K562 (cell line): ENCODE data around the gene TSSK2. TPM values are rescaled to one million over a fixed set of nuclear protein-coding genes. Genes with fewer than 3 reads are reported as not detected.

Experiments used
- CXXC5 ChIP-seq: fragments of 250-450 bp; sonication (Bioruptor Pico); IDR thresholded peaks from 2 replicates; pipeline ENCODE4 v1.8.0; 2022; ENCODE audit warnings: inconsistent platforms, mild to moderate bottlenecking, moderate library complexity
- GTF2F1 ChIP-seq: IDR thresholded peaks from 2 replicates; pipeline ENCODE4 v1.6.1; 2011; ENCODE audit warnings: low read depth, low read length, improper control_type of control experiment
- HDAC6 ChIP-seq: IDR thresholded peaks from 2 replicates; pipeline ENCODE4 v1.6.1; 2012; ENCODE audit warnings: low read depth, mild to moderate bottlenecking, control low read depth, inconsistent platforms, low read length, moderate library complexity
- HNRNPUL1 ChIP-seq: fragments of 200-400 bp; formaldehyde crosslinking; IDR thresholded peaks from 2 replicates; pipeline ENCODE4 v1.6.1; 2017; ENCODE audit warnings: low read length
- HOXB6 ChIP-seq: fragments of 250-450 bp; sonication (Bioruptor Pico); IDR thresholded peaks from 2 replicates; pipeline ENCODE4 v1.5.1; 2022; ENCODE audit warnings: mild to moderate bottlenecking, borderline replicate concordance
- KLF1 ChIP-seq: fragments of 450-650 bp; IDR thresholded peaks from 2 replicates; pipeline ENCODE4 v1.6.1; 2016; ENCODE audit warnings: missing genetic modification characterization, missing compliant biosample characterization
- NFIC ChIP-seq: fragments of 450-650 bp; IDR thresholded peaks from 2 replicates; pipeline ENCODE4 v1.6.1; 2017; ENCODE audit warnings: mild to moderate bottlenecking, inconsistent platforms
- PML ChIP-seq: IDR thresholded peaks from 2 replicates; pipeline ENCODE4 v1.6.1; 2012; ENCODE audit warnings: low read length, inconsistent platforms
- TAF1 ChIP-seq: IDR thresholded peaks from 2 replicates; pipeline ENCODE4 v1.6.1; 2011; ENCODE audit warnings: mild to moderate bottlenecking, low read length, moderate library complexity; ENCODE audit not compliant: insufficient read depth, control insufficient read depth, severe bottlenecking; ENCODE audit errors: extremely low read depth
- TAL1 ChIP-seq: fragments of 450-650 bp; IDR thresholded peaks from 2 replicates; pipeline ENCODE4 v1.6.1; 2016; ENCODE audit warnings: mild to moderate bottlenecking
- ZNF41 ChIP-seq: fragments of 250-450 bp; sonication (Bioruptor Pico); conservative IDR thresholded peaks from 2 replicates; pipeline ENCODE4 v1.4.0; 2020; ENCODE audit warnings: mild to moderate bottlenecking
- ZNF431 ChIP-seq: sonication (generic); formaldehyde crosslinking; IDR thresholded peaks from 2 replicates; pipeline ENCODE4 v1.8.0; 2022; ENCODE audit warnings: mild to moderate bottlenecking, missing genetic modification reagents
- polyA plus RNA-seq, 8 experiments: library from polyadenylated mRNA; depleted of rRNA in 4 of 8; stranded (reverse) in 5 of 8; unstranded in 3 of 8; fragments of >200 nt; fragmentation: Nextera tagmentation in 2 of 8; fragmentation: Illumina TruSeq in 1 of 8; extraction: Ambion mirVana in 2 of 8; extraction: Trizol in 1 of 8; gene quantifications; 2 replicates each; pipeline versions ENCODE4 v1.2.1 to v1.2.3, GENCODE V29; 2011 to 2014; ENCODE audit warnings: inconsistent platforms in 1 of 8, missing spikeins in 1 of 8
- total RNA-seq, 7 experiments: library from RNA; depleted of rRNA in 6 of 7; stranded (reverse); fragments of >200 nt in 6 of 7; fragmentation: Illumina TruSeq in 2 of 7; extraction: Trizol in 2 of 7; gene quantifications; 2 replicates each; pipeline versions ENCODE4 v1.2.1 to v1.2.3, GENCODE V29; 2011 to 2021; ENCODE audit warnings: low replicate concordance in 1 of 7
- TF ChIP-seq, protein P1 (sequence below): fragments of 450-650 bp; IDR thresholded peaks from 2 replicates; pipeline ENCODE4 v1.6.1; 2016; ENCODE audit warnings: mild to moderate bottlenecking, moderate library complexity
- TF ChIP-seq, protein P2 (sequence below): sonication (generic); formaldehyde crosslinking; IDR thresholded peaks from 2 replicates; pipeline ENCODE4 v1.8.0; 2022; ENCODE audit warnings: mild to moderate bottlenecking, missing genetic modification reagents, borderline replicate concordance
- TF ChIP-seq, protein P3 (sequence below): sonication (generic); formaldehyde crosslinking; IDR thresholded peaks from 2 replicates; pipeline ENCODE4 v1.9.0; 2022; ENCODE audit warnings: mild to moderate bottlenecking, missing genetic modification reagents

The TSSK2 gene
- total and polyA plus RNA-seq, 9 of the 15 experiments (the other 6 are each of a cell fraction or from before 2014, with no cell fraction given), result 0.04 TPM; not detected in 8

DNA sequence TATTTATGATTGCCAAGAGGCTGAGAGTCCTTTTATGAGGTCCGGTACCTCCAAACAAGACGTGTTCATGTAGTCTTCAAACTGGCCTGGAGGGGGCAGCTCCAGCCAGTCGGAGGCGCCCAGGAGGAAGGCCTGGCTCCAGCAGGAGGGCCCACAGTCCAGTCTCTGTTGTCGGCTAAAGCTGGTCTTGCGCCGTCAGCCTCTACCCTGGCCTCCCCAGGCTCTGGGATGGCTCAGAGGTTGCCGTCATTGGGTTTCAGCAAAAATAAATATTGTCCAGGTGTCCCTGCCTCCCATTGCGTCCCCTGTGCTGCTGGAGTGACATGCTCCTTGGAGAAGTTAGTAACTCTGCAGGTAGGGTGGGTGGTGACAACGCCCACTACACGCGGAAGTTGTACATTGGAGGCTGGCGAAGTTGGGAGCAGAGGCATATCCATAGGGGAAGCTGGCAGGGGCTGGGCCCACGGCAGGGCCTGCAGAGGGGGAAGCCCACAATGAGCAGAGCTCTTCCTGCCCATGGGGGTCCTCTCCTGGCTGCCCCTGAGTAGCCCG lies 48.5 kb downstream of the TSSK2 start (continued):
- TF ChIP-seq, protein P1, sequence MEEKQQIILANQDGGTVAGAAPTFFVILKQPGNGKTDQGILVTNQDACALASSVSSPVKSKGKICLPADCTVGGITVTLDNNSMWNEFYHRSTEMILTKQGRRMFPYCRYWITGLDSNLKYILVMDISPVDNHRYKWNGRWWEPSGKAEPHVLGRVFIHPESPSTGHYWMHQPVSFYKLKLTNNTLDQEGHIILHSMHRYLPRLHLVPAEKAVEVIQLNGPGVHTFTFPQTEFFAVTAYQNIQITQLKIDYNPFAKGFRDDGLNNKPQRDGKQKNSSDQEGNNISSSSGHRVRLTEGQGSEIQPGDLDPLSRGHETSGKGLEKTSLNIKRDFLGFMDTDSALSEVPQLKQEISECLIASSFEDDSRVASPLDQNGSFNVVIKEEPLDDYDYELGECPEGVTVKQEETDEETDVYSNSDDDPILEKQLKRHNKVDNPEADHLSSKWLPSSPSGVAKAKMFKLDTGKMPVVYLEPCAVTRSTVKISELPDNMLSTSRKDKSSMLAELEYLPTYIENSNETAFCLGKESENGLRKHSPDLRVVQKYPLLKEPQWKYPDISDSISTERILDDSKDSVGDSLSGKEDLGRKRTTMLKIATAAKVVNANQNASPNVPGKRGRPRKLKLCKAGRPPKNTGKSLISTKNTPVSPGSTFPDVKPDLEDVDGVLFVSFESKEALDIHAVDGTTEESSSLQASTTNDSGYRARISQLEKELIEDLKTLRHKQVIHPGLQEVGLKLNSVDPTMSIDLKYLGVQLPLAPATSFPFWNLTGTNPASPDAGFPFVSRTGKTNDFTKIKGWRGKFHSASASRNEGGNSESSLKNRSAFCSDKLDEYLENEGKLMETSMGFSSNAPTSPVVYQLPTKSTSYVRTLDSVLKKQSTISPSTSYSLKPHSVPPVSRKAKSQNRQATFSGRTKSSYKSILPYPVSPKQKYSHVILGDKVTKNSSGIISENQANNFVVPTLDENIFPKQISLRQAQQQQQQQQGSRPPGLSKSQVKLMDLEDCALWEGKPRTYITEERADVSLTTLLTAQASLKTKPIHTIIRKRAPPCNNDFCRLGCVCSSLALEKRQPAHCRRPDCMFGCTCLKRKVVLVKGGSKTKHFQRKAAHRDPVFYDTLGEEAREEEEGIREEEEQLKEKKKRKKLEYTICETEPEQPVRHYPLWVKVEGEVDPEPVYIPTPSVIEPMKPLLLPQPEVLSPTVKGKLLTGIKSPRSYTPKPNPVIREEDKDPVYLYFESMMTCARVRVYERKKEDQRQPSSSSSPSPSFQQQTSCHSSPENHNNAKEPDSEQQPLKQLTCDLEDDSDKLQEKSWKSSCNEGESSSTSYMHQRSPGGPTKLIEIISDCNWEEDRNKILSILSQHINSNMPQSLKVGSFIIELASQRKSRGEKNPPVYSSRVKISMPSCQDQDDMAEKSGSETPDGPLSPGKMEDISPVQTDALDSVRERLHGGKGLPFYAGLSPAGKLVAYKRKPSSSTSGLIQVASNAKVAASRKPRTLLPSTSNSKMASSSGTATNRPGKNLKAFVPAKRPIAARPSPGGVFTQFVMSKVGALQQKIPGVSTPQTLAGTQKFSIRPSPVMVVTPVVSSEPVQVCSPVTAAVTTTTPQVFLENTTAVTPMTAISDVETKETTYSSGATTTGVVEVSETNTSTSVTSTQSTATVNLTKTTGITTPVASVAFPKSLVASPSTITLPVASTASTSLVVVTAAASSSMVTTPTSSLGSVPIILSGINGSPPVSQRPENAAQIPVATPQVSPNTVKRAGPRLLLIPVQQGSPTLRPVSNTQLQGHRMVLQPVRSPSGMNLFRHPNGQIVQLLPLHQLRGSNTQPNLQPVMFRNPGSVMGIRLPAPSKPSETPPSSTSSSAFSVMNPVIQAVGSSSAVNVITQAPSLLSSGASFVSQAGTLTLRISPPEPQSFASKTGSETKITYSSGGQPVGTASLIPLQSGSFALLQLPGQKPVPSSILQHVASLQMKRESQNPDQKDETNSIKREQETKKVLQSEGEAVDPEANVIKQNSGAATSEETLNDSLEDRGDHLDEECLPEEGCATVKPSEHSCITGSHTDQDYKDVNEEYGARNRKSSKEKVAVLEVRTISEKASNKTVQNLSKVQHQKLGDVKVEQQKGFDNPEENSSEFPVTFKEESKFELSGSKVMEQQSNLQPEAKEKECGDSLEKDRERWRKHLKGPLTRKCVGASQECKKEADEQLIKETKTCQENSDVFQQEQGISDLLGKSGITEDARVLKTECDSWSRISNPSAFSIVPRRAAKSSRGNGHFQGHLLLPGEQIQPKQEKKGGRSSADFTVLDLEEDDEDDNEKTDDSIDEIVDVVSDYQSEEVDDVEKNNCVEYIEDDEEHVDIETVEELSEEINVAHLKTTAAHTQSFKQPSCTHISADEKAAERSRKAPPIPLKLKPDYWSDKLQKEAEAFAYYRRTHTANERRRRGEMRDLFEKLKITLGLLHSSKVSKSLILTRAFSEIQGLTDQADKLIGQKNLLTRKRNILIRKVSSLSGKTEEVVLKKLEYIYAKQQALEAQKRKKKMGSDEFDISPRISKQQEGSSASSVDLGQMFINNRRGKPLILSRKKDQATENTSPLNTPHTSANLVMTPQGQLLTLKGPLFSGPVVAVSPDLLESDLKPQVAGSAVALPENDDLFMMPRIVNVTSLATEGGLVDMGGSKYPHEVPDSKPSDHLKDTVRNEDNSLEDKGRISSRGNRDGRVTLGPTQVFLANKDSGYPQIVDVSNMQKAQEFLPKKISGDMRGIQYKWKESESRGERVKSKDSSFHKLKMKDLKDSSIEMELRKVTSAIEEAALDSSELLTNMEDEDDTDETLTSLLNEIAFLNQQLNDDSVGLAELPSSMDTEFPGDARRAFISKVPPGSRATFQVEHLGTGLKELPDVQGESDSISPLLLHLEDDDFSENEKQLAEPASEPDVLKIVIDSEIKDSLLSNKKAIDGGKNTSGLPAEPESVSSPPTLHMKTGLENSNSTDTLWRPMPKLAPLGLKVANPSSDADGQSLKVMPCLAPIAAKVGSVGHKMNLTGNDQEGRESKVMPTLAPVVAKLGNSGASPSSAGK, result no peak
- TF ChIP-seq HDAC6, result no peak
- TF ChIP-seq HNRNPUL1, result no peak
- TF ChIP-seq PML, result no peak
- TF ChIP-seq HOXB6 (CRISPR knock-in tag), result no peak
- TF ChIP-seq CXXC5 (CRISPR knock-in tag), result no peak; the same call in 1 of the 2 replicates
- TF ChIP-seq GTF2F1, result no peak
- no peak for TF ChIP-seq ZNF431 (CRISPR knock-in tag)
- TF ChIP-seq, protein P2, sequence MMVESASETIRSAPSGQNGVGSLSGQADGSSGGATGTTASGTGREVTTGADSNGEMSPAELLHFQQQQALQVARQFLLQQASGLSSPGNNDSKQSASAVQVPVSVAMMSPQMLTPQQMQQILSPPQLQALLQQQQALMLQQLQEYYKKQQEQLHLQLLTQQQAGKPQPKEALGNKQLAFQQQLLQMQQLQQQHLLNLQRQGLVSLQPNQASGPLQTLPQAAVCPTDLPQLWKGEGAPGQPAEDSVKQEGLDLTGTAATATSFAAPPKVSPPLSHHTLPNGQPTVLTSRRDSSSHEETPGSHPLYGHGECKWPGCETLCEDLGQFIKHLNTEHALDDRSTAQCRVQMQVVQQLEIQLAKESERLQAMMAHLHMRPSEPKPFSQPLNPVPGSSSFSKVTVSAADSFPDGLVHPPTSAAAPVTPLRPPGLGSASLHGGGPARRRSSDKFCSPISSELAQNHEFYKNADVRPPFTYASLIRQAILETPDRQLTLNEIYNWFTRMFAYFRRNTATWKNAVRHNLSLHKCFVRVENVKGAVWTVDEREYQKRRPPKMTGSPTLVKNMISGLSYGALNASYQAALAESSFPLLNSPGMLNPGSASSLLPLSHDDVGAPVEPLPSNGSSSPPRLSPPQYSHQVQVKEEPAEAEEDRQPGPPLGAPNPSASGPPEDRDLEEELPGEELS (CRISPR knock-in tag), result no peak
- peak; percentile 15; the same call in 1 of the 2 replicates for TF ChIP-seq KLF1 (tag)
- no peak for TF ChIP-seq NFIC
- TF ChIP-seq ZNF41 (CRISPR knock-in tag), result 0 out of 2 replicates have a peak, but pooled peaks have one; percentile 39
- TF ChIP-seq, protein P3, sequence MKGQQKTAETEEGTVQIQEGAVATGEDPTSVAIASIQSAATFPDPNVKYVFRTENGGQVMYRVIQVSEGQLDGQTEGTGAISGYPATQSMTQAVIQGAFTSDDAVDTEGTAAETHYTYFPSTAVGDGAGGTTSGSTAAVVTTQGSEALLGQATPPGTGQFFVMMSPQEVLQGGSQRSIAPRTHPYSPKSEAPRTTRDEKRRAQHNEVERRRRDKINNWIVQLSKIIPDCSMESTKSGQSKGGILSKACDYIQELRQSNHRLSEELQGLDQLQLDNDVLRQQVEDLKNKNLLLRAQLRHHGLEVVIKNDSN (CRISPR knock-in tag), result no peak
- no peak for TF ChIP-seq TAL1
- TF ChIP-seq TAF1, result no peak
